Fibroblast of lung (primary cell): ENCODE measurements around the gene LDB1. TPM values are rescaled to one million over a fixed set of nuclear protein-coding genes. Genes with fewer than 3 reads are reported as not detected.

Experiments used
- DNase-seq, 2 donors: peaks; one replicate each; pipeline versions ENCODE4 v3.0.0 to v3.0.0-alpha.2; 2010; ENCODE audit warnings: low read depth in 2 of 2
- H2AFZ ChIP-seq: 2 replicates; pipeline ENCODE4 v1.5.1; 2012; ENCODE audit warnings: low read length, control low read depth, inconsistent platforms
- H3K27ac ChIP-seq: 2 replicates; pipeline ENCODE4 v1.5.1; 2011; ENCODE audit warnings: low read length, control low read depth; ENCODE audit not compliant: insufficient read depth
- H3K27me3 ChIP-seq: 2 replicates; pipeline ENCODE4 v1.5.1; 2011; ENCODE audit warnings: mild to moderate bottlenecking, low read length; ENCODE audit not compliant: control insufficient read depth, insufficient read depth
- H3K36me3 ChIP-seq: 2 replicates; pipeline ENCODE4 v1.5.1; 2011; ENCODE audit warnings: low read length; ENCODE audit not compliant: control insufficient read depth, insufficient read depth
- H3K4me1 ChIP-seq: 2 replicates; pipeline ENCODE4 v1.5.1; 2011; ENCODE audit warnings: low read length; ENCODE audit not compliant: control insufficient read depth, insufficient read depth; ENCODE audit errors: extremely low read depth
- H3K4me2 ChIP-seq: 2 replicates; pipeline ENCODE4 v1.5.1; 2011; ENCODE audit warnings: low read length, control low read depth; ENCODE audit not compliant: insufficient read depth; ENCODE audit errors: extremely low read depth
- H3K4me3 ChIP-seq, 4 experiments: fragments of 200-600 bp in 1 of 4; sonication (generic) in 1 of 4; replicated peaks in 1 of 4; 2 replicates each; pipeline ENCODE4 v1.5.1; 2011 to 2016; ENCODE audit warnings: low read length in 4 of 4, low read depth in 3 of 4, mild to moderate bottlenecking in 3 of 4, control low read depth in 2 of 4, inconsistent platforms in 1 of 4, mixed read lengths in 1 of 4; ENCODE audit not compliant: insufficient read depth in 1 of 4; ENCODE audit errors: control extremely low read depth in 1 of 4
- H3K79me2 ChIP-seq: 2 replicates; pipeline ENCODE4 v1.5.1; 2012; ENCODE audit warnings: mild to moderate bottlenecking, low read length, inconsistent platforms; ENCODE audit not compliant: control insufficient read depth, insufficient read depth
- H3K9ac ChIP-seq: 2 replicates; pipeline ENCODE4 v1.5.1; 2011; ENCODE audit warnings: mild to moderate bottlenecking, low read length, control low read depth; ENCODE audit not compliant: insufficient read depth
- H3K9me3 ChIP-seq: 2 replicates; pipeline ENCODE4 v1.5.1; 2012; ENCODE audit warnings: low read depth, low read length; ENCODE audit not compliant: control insufficient read depth, insufficient read depth
- H4K20me1 ChIP-seq: 2 replicates; pipeline ENCODE4 v1.5.1; 2011; ENCODE audit warnings: low read length; ENCODE audit not compliant: control insufficient read depth, insufficient read depth; ENCODE audit errors: extremely low read depth
- CTCF ChIP-seq, 2 donors: IDR thresholded peaks in 1 of 2; conservative IDR thresholded peaks in 1 of 2; 1 replicate in 1 of 2; 2 replicates in 1 of 2; pipeline ENCODE4 v1.5.1; 2011 to 2012; ENCODE audit warnings: low read length in 2 of 2, control low read depth in 1 of 2, inconsistent platforms in 1 of 2, low read depth in 1 of 2, mild to moderate bottlenecking in 1 of 2
- EZH2 ChIP-seq: IDR thresholded peaks from 2 replicates; pipeline ENCODE4 v1.5.1; 2012; ENCODE audit warnings: low read length, control low read depth, mild to moderate bottlenecking; ENCODE audit errors: missing control alignments
- polyA plus RNA-seq, 2 donors: library from polyadenylated mRNA; depleted of rRNA in 1 of 2; stranded (reverse) in 1 of 2; unstranded in 1 of 2; fragments of >200 nt; gene quantifications; 2 replicates each; pipeline ENCODE4 v1.2.1, GENCODE V29; 2011 to 2012; ENCODE audit warnings: missing spikeins in 1 of 2
- total RNA-seq: library from RNA; depleted of rRNA; stranded (reverse); fragments of >200 nt; gene quantifications from 2 replicates; pipeline ENCODE4 v1.2.1, GENCODE V29; 2014

The LDB1 gene
- total and polyA plus RNA-seq, 2 donors (not counting 1 experiment from before 2014, with no cell fraction given): 45.1 to 50.6 TPM

GRCh38 chr10:102066399-102067088 lies 53.6 kb downstream of the LDB1 start:
- peaks cover 1% of the 10 kb centered on the region for H3K36me3 ChIP-seq

GRCh38 chr10:102065561-102066398 lies 54.4 kb downstream of the LDB1 start:
- TF ChIP-seq EZH2 (no peak), CTCF (conservative IDR thresholded peaks at IDR 0.05 in 1 of 2, IDR thresholded peaks at IDR 0.05 in 1 of 2; ENCODE audit: low read depth in 1 of 2, low read length in 2 of 2) (no peak)
- no peaks in the 10 kb centered on the region for H4K20me1 ChIP-seq
- peaks cover 10% of the 10 kb centered on the region for H3K4me1 ChIP-seq
- H3K27ac ChIP-seq: peak overlapping the region; percentile 73
- H3K36me3 ChIP-seq: peaks cover 1% of the 10 kb centered on the region
- H3K4me2 ChIP-seq: peak overlapping the region; percentile 98
- DNase-seq: no peak
- H3K27me3 ChIP-seq: no peaks in the 10 kb centered on the region
- peak overlapping the region; percentile 70 for H2AFZ ChIP-seq
- H3K9ac ChIP-seq: peak overlapping the region; percentile 87
- peaks cover 23% of the 10 kb centered on the region for H3K79me2 ChIP-seq
- peak overlapping the region; percentile 75 to 82 (median 79) for H3K4me3 ChIP-seq
- H3K9me3 ChIP-seq: no peaks in the 10 kb centered on the region

More at GRCh38 chr10:102066399-102067088, 53.6 kb downstream of the LDB1 start:
- TF ChIP-seq EZH2 (no peak), CTCF (conservative IDR thresholded peaks at IDR 0.05 in 1 of 2, IDR thresholded peaks at IDR 0.05 in 1 of 2; ENCODE audit: low read depth in 1 of 2, low read length in 2 of 2) (no peak)
- no peak for DNase-seq
- Histone ChIP-seq H3K79me2 (peaks cover 23% of the 10 kb centered on the region), H3K4me3 (peak overlapping the region; percentile 75 to 82 (median 79)), H3K4me1 (peaks cover 10% of the 10 kb centered on the region), H3K27ac (peak overlapping the region; percentile 9), H4K20me1 (no peaks in the 10 kb centered on the region), H3K9me3 (no peaks in the 10 kb centered on the region), H3K27me3 (no peaks in the 10 kb centered on the region), H2AFZ (no peak overlapping the region), H3K4me2 (peak overlapping the region; percentile 98), H3K9ac (peak overlapping the region; percentile 87)

GRCh38 chr10:102064868-102065560 lies 55.2 kb downstream of the LDB1 start, which contains the start of gene HPS6:
HPS6 (plus strand) TSS chr10:102065349; CDS start chr10:102065475, 126 bp downstream.
- Histone ChIP-seq H3K27ac (peak within 1 kb of the TSS; percentile 73), H3K27me3 (no peaks in the 10 kb centered on the region), H2AFZ (peak within 1 kb of the TSS; percentile 70), H3K4me3 (peak within 1 kb of the TSS; percentile 75 to 82 (median 79)), H3K36me3 (peaks cover 1% of the 10 kb centered on the region), H4K20me1 (no peaks in the 10 kb centered on the region), H3K4me2 (peak within 1 kb of the TSS; percentile 98), H3K79me2 (peaks cover 23% of the 10 kb centered on the region), H3K9ac (peak within 1 kb of the TSS; percentile 87), H3K4me1 (peaks cover 10% of the 10 kb centered on the region), H3K9me3 (no peaks in the 10 kb centered on the region)
- TF ChIP-seq CTCF (conservative IDR thresholded peaks at IDR 0.05 in 1 of 2, IDR thresholded peaks at IDR 0.05 in 1 of 2; ENCODE audit: low read depth in 1 of 2, low read length in 2 of 2) (peak; percentile 16 to 17), EZH2 (no peak)
- DNase-seq: peak; percentile 86 to 88
